ENCODE measurements around the gene PAFAH1B2.
"Not testable (repeated sequence)": the region's sequence is repeated elsewhere in the genome, so short reads cannot be mapped to it uniquely, and the experiment has no call there.

PAFAH1B2 gene, protein sequence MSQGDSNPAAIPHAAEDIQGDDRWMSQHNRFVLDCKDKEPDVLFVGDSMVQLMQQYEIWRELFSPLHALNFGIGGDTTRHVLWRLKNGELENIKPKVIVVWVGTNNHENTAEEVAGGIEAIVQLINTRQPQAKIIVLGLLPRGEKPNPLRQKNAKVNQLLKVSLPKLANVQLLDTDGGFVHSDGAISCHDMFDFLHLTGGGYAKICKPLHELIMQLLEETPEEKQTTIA

DNA sequence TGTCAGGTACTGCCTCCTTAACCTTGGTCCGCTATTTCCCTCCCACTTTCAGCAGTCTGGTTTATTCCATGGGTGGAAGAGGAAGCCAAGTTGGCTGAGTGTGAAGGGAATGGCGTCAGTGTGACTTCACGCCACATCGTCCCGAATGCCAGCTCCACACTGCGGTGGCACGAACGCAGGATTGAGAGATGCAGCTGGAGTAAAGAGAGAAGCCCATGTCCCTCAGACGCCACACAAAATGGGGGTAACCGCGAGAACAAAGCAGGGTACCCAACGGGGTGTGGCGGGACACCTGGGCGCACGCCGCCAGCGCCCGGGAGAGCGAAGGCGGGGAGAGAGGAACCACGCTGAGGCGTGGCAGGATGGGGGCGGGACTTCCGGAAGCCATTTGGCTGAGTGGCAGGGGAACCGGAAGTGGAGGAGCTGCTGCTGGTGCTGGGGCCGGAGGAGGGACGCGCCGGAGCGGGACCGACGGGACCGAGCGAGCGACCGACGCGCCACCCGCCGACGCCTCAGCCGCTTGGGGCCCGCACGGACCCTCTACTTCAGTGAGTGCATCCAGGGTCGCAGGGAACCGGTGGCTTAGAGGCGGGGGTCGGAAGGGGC, at the start of gene PAFAH1B2:
PAFAH1B2 (plus strand) TSS at position 417 of the 606 bp plus-strand sequence. CDS start 8,161 bp downstream, outside the sequence.
- DNase-seq (ENCODE audit: low read depth) = peak; percentile 89

DNA sequence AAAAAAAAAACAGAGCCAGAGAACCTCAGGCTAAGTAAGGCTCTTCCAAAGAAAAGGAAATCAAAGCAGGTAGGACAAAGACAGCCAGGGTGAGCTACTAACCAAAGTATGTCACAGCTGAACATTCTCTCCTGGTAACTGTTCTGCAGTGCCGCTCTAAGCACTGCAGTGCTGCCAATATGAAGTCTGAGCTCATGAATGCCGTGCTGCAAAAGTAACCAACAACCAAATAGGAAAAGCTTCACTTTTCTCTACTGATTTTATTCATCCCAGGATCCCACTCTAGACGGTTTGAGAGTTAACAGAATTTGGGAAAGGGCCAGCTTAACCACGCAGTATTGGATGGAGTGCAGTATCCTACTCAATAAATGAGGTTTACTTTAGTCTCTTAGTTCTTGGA, 49.3 kb upstream of the PAFAH1B2 start:
- DNase-seq (ENCODE audit: low read depth) = no peak

DNA sequence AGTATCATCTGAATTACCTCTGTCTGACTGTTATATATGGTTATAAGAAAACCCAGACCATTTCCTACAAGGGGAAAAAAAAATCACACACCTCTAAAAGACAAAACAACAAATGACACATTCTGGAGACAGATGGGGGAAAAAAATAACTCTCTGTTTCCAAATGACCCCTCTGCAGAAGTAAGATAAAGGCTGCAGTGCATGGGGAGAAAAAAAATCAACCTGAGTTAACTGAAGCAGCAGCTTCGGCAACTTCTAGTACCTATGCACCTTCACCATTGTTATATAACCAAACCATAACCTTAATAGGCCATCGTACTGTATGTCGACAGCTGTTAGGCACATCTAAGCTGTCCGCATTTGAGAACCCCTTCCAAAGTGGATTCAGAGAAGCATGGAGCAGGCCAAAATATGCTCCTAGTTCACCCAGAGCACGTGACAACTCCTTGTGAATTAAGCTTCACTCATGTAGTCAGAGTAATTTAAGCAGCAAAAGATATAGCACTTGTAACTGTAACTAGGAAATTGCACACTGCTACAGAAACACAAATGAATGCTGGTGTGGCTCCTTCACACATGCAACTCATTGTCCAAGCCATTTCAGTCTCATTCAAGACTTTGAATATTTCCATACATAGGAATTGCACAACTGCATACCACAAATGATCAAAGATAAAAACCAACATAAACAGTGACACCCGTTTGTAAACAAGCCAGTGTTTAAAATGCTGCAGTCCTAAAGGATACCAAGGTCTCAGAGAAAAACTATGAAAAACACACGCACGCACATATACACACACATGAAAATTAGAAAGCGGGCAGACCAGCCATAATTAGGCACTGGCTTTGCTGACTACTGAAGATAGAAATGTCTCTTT, 48.6 kb upstream of the PAFAH1B2 start:
- no peak for DNase-seq (ENCODE audit: low read depth)

GRCh38 chr11:117096201-117096991, 47.7 kb upstream of the PAFAH1B2 start:
- DNase-seq (ENCODE audit: low read depth) = peak; percentile 80

DNA sequence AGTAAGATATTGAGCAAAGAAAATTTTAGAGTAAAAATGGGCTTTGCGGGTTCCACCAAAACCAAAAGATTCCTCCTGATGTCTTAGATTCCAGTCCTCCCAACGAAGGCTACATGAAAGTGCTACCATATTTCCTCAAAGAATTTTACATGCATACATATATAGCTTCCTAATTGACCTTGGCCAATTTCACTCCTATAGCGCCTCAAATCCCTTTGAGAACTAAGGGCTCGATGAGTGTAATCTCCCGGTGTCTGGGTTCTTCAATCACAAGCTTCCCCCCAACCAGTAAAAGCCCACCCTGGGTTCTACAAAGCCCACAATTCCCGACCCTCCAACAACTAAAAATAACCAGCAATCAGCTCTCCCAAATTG, 47.1 kb upstream of the PAFAH1B2 start:
- no peak for DNase-seq (ENCODE audit: low read depth)

GRCh38 chr11:117097389-117098268, 46.5 kb upstream of the PAFAH1B2 start:
- DNase-seq (ENCODE audit: low read depth) = no peak

GRCh38 chr11:117098269-117099232, 45.5 kb upstream of the PAFAH1B2 start, which contains the start of gene SIK3:
Gene SIK3, minus strand, starts transcription at chr11:117098428. Its CDS starts 13 bp downstream, at chr11:117098415.
- peak; percentile 85 for DNase-seq (ENCODE audit: low read depth)

DNA sequence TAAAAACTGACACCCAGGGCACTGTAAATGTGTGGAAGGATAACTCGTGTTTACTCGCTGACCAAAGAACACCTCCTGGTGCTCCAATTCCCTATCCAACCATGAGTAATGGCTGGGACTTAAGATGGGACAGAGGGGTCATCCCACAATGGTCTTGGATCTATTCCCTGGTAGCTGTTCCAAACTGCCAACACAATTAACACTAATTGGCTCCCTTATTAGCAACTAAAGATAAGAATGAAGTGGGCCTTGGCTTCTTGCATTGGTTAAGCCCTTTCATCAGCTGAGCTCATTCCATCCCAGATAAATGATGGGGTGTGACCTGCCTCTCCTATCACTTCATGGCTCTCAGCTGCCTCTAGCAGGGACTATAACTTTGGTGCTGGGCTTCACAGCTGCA, 44.4 kb upstream of the PAFAH1B2 start:
- DNase-seq (ENCODE audit: low read depth) = no peak

- DNase-seq (ENCODE audit: low read depth) = no peak
Measured at GRCh38 chr11:117100556-117100955, 43.5 kb upstream of the PAFAH1B2 start.

DNA sequence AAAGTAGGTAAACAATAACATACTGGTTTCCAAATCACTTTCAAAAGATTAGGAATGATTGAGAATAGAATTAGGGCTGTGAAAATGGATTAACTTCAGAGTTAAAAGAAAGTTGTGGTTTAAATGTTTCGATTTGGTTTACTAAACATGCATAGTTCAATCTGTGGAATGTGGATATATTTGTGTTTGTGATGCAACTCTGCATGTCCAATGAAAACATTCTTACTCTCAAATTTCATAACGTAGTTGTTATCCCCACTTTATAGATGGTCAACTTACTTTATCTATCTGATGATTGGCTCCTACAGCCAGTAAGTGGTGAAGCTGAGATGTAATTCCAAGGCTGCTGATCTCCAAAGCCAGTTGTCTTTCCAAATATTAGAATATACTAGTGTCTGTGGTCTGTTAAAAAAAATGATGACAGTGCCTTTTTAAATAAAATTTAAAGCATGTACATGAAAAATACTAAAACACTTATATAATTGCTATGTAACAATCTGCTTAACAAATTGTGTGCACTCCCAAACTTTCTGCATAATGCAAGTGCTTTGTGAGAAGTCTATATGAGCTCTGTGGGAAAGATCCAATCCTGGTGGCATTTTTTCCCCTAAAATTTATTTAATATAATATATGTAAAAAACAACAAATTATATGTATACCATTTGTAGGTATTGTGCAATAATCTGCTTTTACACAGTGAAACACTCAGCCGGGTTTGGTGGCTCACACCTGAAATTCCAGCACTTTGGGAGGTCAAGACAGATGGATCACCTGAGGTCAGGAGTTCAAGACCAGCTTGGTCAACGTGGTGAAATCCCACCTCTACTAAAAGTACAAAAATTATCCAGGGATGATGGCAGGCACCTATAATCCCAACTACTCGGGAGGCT, 36.1 kb upstream of the PAFAH1B2 start:
- DNase-seq (ENCODE audit: low read depth) = no peak

GRCh38 chr11:117110294-117110950, 33.7 kb upstream of the PAFAH1B2 start:
- DNase-seq (ENCODE audit: low read depth) = no peak

- DNase-seq (ENCODE audit: low read depth) = not testable (repeated sequence)
Measured at GRCh38 chr11:117112497-117112896, 31.6 kb upstream of the PAFAH1B2 start.

DNA sequence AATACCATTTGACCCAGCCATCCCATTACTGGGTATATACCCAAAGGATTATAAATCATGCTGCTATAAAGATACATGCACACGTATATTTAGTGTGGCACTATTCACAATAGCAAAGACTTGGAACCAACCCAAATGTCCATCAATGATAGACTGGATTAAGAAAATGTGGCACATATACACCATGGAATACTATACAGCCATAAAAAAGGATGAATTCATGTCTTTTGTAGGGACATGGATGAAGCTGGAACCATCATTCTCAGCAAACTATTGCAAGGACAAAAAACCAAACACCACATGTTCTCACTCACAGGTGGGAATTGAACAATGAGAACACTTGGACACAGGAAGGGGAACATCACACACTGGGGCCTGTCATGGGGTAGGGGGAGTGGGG, 31.1 kb upstream of the PAFAH1B2 start:
- not testable (repeated sequence) for DNase-seq (ENCODE audit: low read depth)

DNA sequence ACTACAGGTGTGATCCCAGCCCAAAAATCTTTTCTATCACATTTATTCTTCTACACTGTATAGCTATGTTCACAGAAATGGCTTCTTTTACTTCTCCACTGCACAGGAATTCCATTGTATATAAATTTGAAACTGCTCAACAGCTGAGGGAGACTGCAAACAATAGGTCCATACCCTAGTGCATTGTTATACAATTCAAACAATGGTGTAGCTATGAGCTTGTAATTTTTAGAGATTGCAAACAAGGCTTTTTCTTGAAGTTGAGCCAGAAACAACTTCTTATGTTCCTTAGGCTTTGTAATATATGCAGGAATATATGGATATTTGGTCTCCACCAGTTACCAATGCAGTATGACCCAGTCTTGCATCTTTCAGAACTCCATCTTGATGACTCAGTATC, 26.4 kb upstream of the PAFAH1B2 start:
- no peak for DNase-seq (ENCODE audit: low read depth)

DNA sequence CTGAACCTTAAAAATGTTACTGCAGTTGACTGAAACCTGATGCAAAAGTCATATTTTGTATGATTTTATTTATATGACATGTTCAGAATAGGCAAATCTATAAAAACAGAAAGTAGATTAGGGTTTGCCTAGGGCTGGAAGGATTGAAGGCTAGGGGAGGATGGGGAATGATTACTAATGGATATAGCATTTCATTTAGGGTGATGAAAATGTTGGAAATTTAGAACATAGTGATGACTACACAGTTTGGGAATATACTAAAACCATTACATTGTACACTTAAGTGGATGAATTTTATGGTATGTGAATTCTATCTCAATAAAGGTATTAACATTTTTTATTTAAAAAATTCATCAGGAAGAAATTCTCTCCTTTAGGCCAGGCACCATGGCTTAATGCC, 22.9 kb upstream of the PAFAH1B2 start:
- DNase-seq (ENCODE audit: low read depth) = no peak

DNA sequence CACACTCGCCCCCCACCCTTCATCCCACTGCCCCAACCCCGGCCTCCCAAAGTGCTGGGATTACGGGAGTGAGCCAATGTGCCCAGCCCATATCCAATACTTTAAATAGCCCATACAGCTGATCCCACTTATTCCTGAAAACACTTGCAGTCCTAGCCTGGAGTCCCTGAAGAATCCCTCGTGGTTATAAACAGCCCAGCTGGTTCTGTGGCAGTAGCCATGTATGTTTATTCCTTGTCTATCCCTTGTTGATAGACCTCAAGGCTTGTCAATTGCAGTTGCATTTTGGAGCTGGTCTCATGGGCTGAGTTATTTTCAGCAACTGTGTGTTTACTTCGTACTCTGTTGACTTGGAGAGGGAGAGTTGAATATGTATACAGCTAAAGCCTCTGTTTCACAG, 21.5 kb upstream of the PAFAH1B2 start:
- no peak for DNase-seq (ENCODE audit: low read depth)

- no peak for DNase-seq (ENCODE audit: low read depth)
Measured at GRCh38 chr11:117126223-117126965, 17.7 kb upstream of the PAFAH1B2 start.
